Effector CD8-positive, alpha-beta T cell (primary cell): ENCODE results near the gene TRAM2.

Source experiments
- DNase-seq: peaks from one replicate; lab custom pipeline; 2025; lab: John Stamatoyannopoulos, UW
- total RNA-seq, 4 experiments: gene quantifications; one replicate each; lab custom pipeline; 2026; lab: John Stamatoyannopoulos, UW

Gene TRAM2, protein sequence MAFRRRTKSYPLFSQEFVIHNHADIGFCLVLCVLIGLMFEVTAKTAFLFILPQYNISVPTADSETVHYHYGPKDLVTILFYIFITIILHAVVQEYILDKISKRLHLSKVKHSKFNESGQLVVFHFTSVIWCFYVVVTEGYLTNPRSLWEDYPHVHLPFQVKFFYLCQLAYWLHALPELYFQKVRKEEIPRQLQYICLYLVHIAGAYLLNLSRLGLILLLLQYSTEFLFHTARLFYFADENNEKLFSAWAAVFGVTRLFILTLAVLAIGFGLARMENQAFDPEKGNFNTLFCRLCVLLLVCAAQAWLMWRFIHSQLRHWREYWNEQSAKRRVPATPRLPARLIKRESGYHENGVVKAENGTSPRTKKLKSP
- total RNA-seq, result 10.6 to 29.8 (median 25.0) reads per million in 4 experiments

DNA sequence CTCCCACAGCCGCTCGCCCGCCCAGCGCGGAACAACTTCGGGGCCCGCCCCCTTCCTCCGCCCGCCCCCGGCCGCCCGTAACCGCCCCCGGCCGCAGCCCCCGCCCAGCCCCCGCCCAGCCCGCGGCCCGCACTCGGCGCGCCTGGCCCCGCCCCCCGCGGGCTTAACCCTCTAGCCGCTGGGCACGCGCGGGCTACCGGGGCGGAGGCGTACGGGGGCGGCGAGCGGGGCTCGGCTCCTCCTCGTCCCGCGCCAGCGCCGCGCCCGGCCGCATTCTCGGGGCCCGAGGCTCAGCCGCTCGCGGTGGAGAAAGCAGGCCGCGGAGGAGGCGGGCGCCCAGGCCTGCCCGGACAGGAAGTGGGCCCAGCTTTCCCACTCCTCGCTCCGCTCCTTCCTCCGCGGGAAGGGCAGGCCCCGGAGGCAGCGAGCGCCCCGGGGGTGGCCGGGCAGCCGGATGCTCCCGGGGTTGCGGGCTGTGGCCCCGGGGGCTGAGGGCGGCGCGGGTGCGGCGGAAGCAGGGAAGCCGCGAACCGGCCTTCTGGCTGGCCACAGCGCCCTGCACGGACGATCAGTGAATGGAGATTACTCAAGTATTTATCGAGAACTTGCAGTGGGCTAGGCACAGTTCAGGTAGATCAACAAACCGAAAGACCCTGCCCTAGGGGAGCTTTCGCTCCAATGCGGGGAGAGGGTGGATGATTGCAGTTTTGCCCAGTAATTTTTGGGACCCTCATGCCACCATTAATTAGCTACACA is at the start of gene TRAM2:
Gene TRAM2, minus strand, starts transcription at position 39 of the 756 bp plus-strand sequence. CDS start 145 bp downstream, outside the sequence.
- peak; percentile 77 for DNase-seq

GRCh38 chr6:52622810-52623209 is 46.0 kb upstream of the TRAM2 start:
- DNase-seq, result no peak

GRCh38 chr6:52621631-52622030 is 44.8 kb upstream of the TRAM2 start:
- DNase-seq, result no peak

DNA sequence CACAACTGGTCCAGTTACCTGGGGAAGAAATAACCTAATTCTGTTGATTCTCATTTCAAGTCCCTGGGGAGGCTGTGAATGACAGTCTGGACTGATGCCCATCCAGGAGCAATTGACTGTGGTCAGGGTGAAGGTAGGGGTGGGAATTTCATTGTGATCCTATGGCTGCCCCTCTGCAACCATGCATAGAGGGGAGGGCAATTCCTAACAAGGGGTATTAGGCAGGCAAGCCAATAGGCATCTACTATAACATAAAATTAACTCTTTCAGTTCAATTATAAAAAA is 44.0 kb upstream of the TRAM2 start:
- no peak for DNase-seq

GRCh38 chr6:52620055-52620905 is 43.4 kb upstream of the TRAM2 start:
- DNase-seq, result no peak

DNA sequence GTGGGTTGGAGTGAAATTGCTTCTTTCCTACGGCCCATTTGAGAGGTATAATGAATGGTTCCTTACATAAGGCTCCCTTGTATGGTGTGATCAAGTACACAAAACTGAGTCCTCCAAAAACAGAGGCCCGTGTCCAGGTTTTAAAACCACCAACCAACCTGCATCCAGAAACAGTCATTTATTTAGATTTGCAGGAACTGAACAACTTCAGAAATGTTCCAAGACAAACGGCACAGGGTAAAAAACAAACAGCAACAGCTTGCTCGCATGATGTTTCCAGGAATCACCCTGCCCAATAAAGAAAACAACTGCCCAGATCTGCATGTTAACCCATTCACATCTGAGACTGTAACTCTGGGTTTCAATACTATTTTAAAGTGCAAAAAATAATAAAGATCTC is 40.2 kb upstream of the TRAM2 start:
- no peak for DNase-seq

DNA sequence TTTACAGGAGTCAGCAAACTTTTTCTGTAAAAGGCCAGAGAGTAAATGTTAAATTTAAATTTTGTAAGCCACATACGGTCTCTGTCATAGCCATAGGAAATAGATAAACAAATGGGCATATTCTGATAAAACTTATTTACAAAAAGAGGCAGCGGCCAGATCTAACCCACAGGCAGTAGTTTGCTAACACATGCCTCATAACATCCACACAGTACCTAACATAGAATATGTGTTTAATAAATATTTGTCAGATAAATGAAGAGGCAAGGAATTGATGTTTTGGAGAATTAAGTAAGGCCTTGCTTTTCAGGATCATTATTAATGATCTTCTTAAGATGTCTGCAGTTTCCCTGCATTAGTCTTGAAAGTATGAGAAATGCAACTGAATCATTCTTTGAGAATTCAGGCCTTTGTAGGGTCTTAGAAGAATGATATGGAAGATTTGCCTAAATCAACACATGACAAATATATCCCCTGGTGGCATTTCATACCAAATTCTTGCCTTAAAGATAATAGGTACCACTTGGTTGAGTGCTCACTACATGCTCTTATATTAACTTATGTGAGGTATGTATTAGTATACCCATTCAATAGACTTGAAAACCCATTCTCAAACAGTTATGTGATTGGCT is 39.3 kb upstream of the TRAM2 start:
- DNase-seq, result no peak

- DNase-seq, result no peak
These were observed 35.6 kb upstream of the TRAM2 start for GRCh38 chr6:52612336-52613054.

- no peak for DNase-seq
These were observed 35.0 kb upstream of the TRAM2 start for GRCh38 chr6:52611833-52612232.

DNA sequence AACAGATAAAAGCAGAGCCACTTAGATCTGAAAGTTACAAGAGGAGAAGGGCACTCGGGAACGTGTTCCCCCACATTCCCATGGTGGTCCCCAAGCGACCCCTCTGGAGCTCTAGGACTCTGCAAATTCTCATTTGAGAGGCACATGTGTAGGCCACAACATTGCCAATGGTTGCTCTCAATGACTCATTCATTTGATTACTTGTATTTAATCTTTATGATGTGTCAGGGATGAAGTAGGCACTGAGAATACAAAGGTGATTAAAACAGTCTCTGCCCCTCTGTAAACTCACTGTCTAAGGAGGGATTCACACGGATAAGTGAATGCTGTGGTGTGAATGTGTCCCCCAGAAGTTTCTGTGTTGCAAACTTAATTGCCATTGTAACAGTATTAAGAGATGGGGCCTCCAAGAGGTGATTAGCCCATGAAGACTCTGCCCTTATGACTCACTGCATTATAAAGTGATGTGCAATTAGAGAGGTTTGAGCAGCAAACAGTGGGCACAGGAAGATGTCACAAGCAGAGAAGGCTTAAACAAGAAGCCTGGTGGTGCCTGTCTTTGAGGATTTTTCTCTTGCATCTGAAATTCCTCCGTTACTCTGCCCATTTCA is 34.0 kb upstream of the TRAM2 start:
- no peak for DNase-seq

- DNase-seq, result no peak
These were observed 33.2 kb upstream of the TRAM2 start for GRCh38 chr6:52610011-52610410.

DNA sequence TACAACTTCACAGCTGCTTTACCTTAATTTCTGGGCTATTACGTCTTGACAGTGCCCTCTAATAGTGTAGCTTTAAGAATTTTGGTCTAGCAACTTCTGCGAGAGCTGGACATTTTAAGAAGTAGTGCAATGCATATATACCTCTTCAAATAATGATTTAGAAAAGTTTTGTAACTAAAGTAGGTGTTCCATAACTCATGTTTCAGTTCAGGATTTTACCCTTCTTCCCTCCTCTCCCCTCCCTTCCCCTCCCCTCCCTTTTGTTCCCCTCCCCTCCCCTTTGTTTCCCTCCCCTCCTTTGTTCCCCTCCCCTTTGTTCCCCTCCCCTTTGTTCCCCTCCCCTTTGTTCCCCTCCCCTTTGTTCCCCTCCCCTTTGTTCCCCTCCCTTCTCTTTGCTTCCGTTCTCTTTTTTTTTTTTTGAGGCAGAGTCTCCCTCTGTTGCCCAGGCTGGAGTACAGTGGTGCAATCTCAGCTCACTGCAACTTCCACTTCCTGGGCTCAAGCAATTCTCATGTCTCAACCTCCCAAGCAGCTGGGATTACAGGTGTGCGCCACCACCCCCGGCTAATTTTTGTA is 28.8 kb upstream of the TRAM2 start:
- DNase-seq, result no peak

DNA sequence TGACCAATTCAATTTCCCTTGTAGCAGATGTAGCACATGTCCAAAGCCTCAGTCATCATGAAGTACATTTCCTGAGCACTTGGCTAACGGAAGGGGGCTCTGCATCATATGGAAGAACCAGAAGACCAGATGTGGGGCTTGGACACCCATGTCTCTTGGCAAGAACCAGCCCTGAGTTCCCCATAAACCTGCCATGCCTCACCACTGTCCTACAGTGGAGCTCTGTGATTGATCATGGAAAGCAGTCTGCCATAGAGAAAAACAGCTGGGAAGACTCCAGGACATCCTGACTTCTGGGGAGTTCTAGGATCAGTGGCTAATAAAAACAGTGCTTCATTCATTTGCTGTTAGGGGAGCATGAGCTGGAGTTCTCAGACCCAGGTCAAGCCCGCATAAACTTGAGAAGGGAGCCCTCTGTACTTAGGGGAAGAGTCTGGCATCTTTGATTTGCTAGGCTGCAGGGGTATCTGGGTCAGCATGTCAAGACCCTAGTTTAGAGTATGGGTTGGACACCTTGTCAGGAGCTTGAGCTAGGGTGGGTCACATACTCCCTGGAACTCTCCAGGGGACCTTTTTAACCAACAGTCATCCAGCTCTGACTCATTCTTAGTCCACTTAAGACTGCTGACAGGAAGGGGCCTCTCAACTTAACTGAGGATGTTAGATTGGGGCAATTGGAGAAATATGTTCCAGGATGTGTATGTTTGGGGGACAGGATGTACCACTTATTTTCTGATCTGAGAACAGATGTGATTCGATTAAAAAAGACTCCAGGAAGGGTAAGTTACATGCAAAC is 26.3 kb upstream of the TRAM2 start:
- no peak for DNase-seq

- no peak for DNase-seq
These were observed 21.9 kb upstream of the TRAM2 start for GRCh38 chr6:52598824-52599190.

DNA sequence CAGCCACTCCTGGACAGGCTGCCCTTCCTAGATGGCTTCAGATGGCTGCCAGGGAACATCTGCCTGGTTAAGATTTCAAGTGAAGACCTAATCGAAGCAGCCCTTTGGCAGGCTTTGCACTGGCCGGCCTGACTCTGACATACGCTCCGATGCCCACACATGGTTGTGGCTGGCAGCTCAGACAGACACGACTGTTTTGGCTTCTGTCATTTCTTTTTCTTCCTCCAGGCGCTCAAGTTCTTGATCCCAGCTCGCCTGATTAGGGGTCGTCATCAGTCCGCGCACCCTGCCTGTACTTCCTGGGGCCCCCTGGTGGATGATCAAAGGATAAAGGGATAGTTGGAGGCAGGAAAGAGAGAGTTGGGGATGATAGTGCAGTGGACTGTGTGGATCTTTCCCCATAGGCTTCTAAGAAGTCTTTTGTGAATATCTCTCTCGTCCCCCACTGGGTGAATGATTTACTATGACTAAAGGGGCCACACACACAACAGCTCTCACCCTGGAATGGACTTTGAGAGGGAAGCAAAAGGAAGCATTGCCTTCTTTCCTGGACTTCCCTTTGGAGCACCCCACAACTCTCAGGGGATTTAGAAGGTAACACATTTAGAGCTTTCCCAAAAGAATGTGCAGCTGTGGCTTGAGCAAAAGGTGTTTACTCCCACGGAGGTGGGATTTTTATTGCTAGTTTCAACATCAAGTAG is 21.4 kb upstream of the TRAM2 start:
- peak; percentile 13 for DNase-seq

GRCh38 chr6:52597738-52598122 is 20.9 kb upstream of the TRAM2 start:
- no peak for DNase-seq

GRCh38 chr6:52596371-52597028 is 19.6 kb upstream of the TRAM2 start:
- DNase-seq, result no peak

DNA sequence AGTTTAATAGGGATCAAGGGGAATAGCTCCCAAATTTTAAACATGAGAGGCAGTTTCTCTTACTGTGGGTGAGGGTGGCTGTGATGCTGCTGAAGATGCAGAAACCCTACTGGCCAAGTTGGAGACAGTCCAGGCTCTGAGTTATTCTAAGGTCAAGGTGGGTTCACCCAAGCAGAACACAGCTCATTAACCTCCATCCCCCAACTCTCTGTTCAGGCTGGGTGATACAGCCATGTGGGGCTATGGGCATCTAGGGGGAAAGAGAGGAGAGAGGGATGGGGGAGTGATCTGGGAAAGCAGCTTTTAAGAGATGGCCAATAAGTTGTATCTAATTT is 18.9 kb upstream of the TRAM2 start:
- no peak for DNase-seq
